GM10266 (cell line): Measurements from ENCODE around the gene ANKS1B.

ENCODE experiments used
- DNase-seq: peaks from one replicate; pipeline ENCODE4 v3.0.0; 2012; ENCODE audit errors: extremely low spot score
- TF ChIP-seq, protein P1 (sequence below): IDR thresholded peaks from 2 replicates; pipeline ENCODE4 v1.5.1; 2012; ENCODE audit warnings: mild to moderate bottlenecking, low read depth; ENCODE audit not compliant: control insufficient read depth, insufficient read depth; ENCODE audit errors: missing control alignments

The ANKS1B gene

DNA sequence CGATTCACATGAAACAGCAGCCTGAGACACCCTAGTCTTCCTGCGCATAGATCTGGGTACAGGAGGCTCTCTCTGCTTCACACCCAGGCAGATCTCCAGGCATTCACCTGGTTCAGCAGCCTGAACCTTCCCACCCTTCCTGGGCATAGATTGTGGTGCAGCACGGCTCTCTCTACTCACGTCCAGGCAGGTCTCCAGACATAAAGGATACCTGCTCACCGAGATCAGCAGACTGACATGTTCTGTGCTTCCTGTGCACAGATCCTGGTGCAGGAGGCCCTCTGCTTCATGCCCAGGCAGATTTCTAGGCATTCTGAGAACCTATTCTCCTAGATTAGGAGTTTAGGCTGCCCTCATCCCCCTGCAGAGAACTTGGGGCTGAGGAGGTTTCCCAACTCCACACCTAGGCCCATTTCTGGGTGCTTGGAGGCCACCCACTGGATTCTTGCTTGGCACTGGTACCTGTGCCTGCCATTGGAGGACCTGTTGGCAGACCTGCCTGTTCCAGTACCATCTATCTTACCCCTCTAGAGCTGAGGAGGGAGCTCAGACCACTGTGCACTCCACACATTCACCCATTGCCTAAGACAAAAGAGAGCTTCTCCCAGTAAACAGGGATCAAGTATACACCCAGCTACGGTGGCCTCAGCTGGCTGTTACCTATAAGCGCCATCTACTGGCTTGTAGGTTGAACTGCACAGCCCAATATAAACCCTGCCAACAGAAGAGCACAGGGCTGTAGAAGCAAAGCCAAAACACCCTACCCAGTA lies 365.2 kb downstream of the ANKS1B start:
- DNase-seq = peak; percentile 13
- TF ChIP-seq, protein P1, sequence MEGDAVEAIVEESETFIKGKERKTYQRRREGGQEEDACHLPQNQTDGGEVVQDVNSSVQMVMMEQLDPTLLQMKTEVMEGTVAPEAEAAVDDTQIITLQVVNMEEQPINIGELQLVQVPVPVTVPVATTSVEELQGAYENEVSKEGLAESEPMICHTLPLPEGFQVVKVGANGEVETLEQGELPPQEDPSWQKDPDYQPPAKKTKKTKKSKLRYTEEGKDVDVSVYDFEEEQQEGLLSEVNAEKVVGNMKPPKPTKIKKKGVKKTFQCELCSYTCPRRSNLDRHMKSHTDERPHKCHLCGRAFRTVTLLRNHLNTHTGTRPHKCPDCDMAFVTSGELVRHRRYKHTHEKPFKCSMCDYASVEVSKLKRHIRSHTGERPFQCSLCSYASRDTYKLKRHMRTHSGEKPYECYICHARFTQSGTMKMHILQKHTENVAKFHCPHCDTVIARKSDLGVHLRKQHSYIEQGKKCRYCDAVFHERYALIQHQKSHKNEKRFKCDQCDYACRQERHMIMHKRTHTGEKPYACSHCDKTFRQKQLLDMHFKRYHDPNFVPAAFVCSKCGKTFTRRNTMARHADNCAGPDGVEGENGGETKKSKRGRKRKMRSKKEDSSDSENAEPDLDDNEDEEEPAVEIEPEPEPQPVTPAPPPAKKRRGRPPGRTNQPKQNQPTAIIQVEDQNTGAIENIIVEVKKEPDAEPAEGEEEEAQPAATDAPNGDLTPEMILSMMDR = peak; percentile 81

DNA sequence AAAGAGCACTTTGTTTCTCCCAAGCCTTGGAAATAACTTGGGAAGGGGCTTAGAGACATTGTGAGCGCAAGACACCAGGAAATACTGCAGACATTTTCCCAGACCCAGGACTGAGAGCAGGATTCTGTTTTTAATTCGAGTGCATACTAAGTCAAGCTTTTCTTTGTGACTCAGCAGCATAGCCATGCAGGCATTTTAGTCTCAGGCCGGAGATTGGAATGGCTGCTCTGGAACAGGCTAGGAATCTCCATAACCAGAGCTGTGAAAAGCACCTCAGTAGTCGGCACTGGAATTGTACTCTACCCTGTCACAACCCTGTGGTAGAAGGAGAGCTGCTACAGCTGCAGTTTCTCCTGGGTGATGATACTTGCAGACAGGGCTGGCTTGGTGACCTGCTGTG lies 366.1 kb downstream of the ANKS1B start:
- TF ChIP-seq, protein P1 = no peak
- DNase-seq = no peak

DNA sequence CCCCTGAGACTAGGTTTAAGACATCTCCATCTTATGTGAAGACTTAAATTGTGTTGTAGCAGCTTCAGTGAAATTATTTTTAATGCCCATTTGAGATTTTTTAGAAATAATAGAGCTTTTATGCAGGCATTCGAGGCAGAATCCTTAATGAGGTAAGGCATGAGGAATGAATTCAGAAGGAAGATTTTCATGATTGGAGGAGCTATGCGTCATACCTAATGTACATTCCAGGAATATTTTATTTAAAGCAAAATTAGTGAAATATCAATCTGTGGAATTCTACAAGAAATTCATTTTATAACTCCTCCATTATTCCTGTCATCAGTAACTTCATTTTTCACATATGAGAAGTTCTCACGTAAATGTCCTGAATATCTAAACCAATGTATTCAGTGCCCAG lies 373.1 kb downstream of the ANKS1B start:
- DNase-seq = no peak
- TF ChIP-seq, protein P1 = no peak

DNA sequence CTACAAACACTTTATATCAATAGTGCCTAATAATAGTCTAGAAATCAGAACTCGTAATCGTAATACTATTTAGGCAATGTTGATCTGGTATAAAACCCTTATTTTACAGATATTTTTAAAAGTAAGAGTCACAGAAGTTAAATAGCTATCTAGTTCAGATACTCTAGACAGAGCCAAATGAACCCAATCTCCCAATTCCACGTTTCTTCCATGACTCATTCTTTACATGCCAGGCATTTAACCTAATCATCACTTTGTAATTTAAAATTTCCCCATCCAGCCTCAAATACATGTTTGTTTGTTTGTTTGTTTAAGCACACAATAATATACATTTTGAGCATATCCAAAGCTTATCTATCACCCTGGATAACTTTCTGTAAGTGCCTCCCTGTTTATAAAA lies 373.6 kb downstream of the ANKS1B start:
- TF ChIP-seq, protein P1 = no peak
- no peak for DNase-seq

DNA sequence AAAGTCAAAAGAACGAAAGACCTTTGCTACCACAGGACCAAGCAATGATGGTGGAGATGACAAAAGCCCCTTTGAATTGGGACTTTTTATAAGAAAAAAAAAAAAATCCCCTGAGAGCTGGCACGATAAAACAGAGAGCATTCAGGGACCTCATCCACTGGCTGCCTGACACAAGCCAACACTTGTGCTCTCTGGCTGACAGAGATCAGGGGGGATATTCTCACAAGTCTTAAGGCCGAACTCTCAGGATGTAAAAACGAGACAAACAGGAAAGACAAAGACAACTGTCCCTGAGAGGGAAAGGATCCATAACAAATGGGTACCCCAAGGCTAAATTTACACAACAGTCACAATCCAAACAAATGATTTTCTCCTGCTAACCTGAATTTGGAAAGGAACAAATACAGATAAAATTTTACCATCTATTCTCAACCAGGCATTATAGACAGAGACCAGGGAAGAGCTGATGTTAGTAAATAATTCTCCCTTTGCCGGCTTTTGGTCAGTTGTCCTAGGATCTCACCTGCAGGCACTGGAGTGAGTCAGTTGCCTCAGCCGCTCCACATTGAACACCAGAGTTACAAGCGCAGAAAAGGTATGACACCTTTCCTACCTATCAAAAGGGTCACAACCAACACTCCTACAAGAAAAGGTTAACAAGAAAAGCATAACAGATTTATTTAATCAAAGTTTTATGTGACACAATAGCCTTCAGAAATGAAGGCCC lies 375.1 kb downstream of the ANKS1B start:
- TF ChIP-seq, protein P1 = no peak
- DNase-seq = no peak

DNA sequence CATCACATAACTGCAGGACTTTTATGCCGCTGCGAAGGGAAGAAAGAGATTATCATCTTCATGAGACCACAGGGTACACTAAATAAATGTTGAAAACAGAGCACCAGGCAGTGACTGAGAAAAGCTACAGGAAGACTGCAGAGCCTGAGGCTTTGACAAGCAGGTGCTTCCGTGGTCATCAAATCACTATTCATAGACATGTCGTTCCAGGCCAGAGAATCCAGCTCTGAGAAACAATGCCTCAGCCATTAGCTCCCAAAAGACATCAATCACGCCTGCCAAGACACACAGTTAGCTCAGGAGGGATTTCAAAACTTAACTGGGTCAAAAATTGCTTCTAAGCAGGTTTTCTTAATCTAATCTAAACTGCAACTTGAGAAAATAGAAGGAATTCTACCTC lies 384.3 kb downstream of the ANKS1B start:
- TF ChIP-seq, protein P1 = no peak
- DNase-seq = no peak

DNA sequence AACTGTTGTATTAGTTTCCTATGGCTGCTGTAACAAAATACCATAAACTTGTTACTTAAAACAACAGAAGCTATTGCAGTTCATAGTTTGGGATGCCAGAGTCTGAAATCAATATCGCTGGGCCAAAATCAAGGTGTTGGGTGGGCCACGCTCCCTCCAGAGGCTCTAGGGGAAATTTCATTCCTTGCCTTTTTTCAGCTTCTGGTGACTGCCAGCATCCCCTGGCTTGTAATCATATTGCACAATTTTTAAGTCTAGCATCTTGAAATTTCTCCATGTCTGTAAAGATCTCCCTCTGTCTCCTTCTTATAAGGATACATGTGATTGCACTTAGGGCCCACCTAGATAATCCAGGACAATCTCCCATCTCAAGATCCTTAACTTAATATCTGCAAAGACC lies 386.0 kb downstream of the ANKS1B start:
- DNase-seq = no peak
- TF ChIP-seq, protein P1 = no peak
